ENCODE results near the gene CDH13.

CDH13 gene

DNA sequence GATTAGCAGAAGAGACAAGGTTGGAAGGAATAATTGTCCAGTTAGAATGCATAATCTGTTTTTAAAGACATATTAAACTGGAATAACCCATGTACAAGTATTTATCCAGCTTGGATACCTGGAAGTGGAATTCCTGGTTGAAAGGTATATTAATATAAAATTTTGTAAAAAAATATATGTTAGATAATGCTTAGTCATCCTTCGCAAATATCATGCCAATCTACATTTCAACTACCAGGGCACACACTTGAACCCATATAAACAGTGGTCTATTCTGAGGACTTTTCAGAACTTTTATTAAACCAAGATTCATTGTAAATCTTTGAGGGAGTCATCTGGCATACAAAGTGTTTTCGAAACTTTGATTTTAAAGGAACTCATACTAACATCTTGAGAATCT lies 911.9 kb downstream of the CDH13 start (continued):
- TF ChIP-seq, protein P1, sequence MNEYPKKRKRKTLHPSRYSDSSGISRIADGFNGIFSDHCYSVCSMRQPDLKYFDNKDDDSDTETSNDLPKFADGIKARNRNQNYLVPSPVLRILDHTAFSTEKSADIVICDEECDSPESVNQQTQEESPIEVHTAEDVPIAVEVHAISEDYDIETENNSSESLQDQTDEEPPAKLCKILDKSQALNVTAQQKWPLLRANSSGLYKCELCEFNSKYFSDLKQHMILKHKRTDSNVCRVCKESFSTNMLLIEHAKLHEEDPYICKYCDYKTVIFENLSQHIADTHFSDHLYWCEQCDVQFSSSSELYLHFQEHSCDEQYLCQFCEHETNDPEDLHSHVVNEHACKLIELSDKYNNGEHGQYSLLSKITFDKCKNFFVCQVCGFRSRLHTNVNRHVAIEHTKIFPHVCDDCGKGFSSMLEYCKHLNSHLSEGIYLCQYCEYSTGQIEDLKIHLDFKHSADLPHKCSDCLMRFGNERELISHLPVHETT (tag by site-specific recombination; IDR thresholded peaks at IDR 0.05): no peak
- TF ChIP-seq ZNF501 (tag by site-specific recombination; IDR thresholded peaks at IDR 0.05) (no peak), ZNF366 (tag by site-specific recombination; conservative IDR thresholded peaks at IDR 0.05) (no peak), FEZF1 (tag by site-specific recombination; IDR thresholded peaks at IDR 0.05) (no peak), ZNF121 (tag by site-specific recombination; IDR thresholded peaks at IDR 0.05) (no peak)

DNA sequence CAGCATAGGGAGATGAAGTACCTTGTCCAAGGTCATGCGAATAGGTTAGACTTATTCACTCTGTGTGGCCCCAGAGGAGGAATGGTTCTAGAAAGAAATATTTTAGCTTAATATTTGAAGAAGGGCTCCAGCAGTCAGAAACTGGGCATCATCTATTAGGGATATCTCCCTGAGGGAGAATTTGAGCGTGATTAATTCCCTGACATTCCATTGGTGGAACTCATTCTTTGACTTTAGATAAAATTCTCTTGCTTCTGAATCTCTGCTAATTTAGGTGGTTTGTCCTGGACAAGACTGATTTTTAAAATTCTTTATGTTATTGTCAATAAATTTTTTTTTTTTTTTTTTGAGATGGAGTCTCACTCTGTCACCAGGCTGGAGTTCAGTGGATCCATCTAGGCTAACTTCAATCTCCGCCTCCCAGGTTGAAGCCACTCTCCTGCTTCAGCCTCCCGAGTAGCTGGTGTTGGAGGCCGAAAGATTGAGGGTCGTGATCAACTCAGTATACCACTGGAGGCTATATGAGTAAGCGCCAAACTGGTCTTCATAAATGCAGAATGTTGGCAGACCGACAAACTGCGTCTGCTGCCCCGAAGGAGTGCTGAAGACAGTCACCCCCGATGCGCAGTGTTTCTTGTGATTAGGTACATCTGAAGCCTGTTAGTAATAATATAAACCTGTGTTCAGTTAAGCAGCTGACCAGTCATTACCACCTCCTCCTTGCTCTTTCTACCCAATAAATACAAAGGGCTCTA lies 913.1 kb downstream of the CDH13 start:
- no peaks in the 10 kb centered on the region for H3K4me1 ChIP-seq (ENCODE audit: control insufficient read depth, insufficient read depth, low read length)
- no peak overlapping the region for H3K4me3 ChIP-seq (ENCODE audit: low read depth, low read length)
- no peak overlapping the region for H3K27ac ChIP-seq (ENCODE audit: extremely low read depth, low read depth, low read length)
- H3K9me3 ChIP-seq (ENCODE audit: control insufficient read depth, insufficient read depth, low read depth, low read length): no peaks in the 10 kb centered on the region
- TF ChIP-seq, protein P2, sequence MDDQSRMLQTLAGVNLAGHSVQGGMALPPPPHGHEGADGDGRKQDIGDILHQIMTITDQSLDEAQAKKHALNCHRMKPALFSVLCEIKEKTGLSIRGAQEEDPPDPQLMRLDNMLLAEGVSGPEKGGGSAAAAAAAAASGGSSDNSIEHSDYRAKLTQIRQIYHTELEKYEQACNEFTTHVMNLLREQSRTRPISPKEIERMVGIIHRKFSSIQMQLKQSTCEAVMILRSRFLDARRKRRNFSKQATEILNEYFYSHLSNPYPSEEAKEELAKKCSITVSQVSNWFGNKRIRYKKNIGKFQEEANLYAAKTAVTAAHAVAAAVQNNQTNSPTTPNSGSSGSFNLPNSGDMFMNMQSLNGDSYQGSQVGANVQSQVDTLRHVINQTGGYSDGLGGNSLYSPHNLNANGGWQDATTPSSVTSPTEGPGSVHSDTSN (CRISPR knock-in tag; IDR thresholded peaks at IDR 0.05): no peak
- TF ChIP-seq ZNF626 (tag by site-specific recombination; IDR thresholded peaks at IDR 0.05) (no peak), ZNF529 (tag by site-specific recombination; IDR thresholded peaks at IDR 0.05; ENCODE audit: insufficient replicate concordance) (no peak), ZBTB17 (tag by site-specific recombination; IDR thresholded peaks at IDR 0.05) (no peak), ZNF555 (tag by site-specific recombination; conservative IDR thresholded peaks at IDR 0.05) (no peak), MYNN (tag by site-specific recombination; IDR thresholded peaks at IDR 0.05; ENCODE audit: borderline replicate concordance) (no peak), ZBTB1 (tag by site-specific recombination; IDR thresholded peaks at IDR 0.05) (no peak), ZNF2 (tag by site-specific recombination; IDR thresholded peaks at IDR 0.05) (no peak), ZSCAN30 (tag by site-specific recombination; IDR thresholded peaks at IDR 0.05) (no peak), ZFHX2 (tag by site-specific recombination; conservative IDR thresholded peaks at IDR 0.05) (no peak), ZNF394 (tag by site-specific recombination; IDR thresholded peaks at IDR 0.05; ENCODE audit: borderline replicate concordance) (no peak)
- POLR2A ChIA-PET: no interaction called here
- H3K36me3 ChIP-seq (ENCODE audit: control insufficient read depth in 2 of 2, insufficient read depth in 1 of 2, low read length in 2 of 2): no peaks in the 10 kb centered on the region
- CTCF ChIA-PET: interaction anchor here (0.6 kb wide), 1 partner anchor 456 kb away, joined by 3 read pairs; no protein-coding TSS in a partner anchor

DNA sequence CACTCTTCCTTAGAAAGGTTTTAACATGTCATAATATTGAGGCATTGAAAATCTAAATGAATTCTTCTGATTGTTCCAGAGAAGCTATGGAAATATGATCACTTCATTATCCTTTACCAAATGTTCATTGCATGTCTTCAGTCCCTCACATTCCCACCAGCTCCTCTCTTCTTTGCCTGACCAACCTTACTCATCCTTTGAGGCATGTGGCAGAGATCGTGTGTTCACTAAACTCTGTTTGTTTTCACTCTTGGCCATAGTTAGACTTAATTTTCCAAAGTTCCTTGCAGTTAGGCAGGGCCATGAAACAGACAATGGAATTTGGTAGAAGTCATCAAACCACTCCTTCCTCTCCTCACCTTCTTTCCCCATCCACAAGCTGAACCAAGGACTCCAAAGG lies 914.5 kb downstream of the CDH13 start:
- ChIA-PET POLR2A (no interaction called here), CTCF (no interaction called here)
- Histone ChIP-seq H3K4me1 (ENCODE audit: control insufficient read depth, insufficient read depth, low read length) (no peaks in the 10 kb centered on the region), H3K9me3 (ENCODE audit: control insufficient read depth, insufficient read depth, low read depth, low read length) (no peaks in the 10 kb centered on the region), H3K4me3 (ENCODE audit: low read depth, low read length) (no peak overlapping the region), H3K36me3 (ENCODE audit: control insufficient read depth in 2 of 2, insufficient read depth in 1 of 2, low read length in 2 of 2) (no peaks in the 10 kb centered on the region), H3K27ac (ENCODE audit: extremely low read depth, low read depth, low read length) (no peak overlapping the region)
- TF ChIP-seq ZBTB20 (tag by site-specific recombination; IDR thresholded peaks at IDR 0.05) (no peak), YY2 (tag by site-specific recombination; IDR thresholded peaks at IDR 0.05) (no peak), ZNF510 (tag by site-specific recombination; IDR thresholded peaks at IDR 0.05; ENCODE audit: insufficient replicate concordance) (no peak), GLI2 (tag by site-specific recombination; IDR thresholded peaks at IDR 0.05; ENCODE audit: borderline replicate concordance, low read depth) (no peak), ZNF785 (tag by site-specific recombination; IDR thresholded peaks at IDR 0.05) (no peak), ZNF169 (tag by site-specific recombination; IDR thresholded peaks at IDR 0.05) (no peak), ZNF830 (tag by site-specific recombination; IDR thresholded peaks at IDR 0.05; ENCODE audit: low read depth) (no peak), BCL11A (tag by site-specific recombination; IDR thresholded peaks at IDR 0.05; ENCODE audit: low read depth) (no peak), ZEB2 (tag by site-specific recombination; IDR thresholded peaks at IDR 0.05) (no peak), ZNF76 (tag by site-specific recombination; IDR thresholded peaks at IDR 0.05; ENCODE audit: borderline replicate concordance, low read depth) (no peak), ZXDB (tag by site-specific recombination; IDR thresholded peaks at IDR 0.05) (no peak)
- TF ChIP-seq, protein P3, sequence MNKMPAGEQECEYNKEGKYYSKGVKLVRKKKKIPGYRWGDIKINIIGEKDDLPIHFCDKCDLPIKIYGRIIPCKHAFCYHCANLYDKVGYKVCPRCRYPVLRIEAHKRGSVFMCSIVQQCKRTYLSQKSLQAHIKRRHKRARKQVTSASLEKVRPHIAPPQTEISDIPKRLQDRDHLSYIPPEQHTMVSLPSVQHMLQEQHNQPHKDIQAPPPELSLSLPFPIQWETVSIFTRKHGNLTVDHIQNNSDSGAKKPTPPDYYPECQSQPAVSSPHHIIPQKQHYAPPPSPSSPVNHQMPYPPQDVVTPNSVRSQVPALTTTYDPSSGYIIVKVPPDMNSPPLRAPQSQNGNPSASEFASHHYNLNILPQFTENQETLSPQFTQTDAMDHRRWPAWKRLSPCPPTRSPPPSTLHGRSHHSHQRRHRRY (tag by site-specific recombination; IDR thresholded peaks at IDR 0.05): no peak
- TF ChIP-seq, protein P4, sequence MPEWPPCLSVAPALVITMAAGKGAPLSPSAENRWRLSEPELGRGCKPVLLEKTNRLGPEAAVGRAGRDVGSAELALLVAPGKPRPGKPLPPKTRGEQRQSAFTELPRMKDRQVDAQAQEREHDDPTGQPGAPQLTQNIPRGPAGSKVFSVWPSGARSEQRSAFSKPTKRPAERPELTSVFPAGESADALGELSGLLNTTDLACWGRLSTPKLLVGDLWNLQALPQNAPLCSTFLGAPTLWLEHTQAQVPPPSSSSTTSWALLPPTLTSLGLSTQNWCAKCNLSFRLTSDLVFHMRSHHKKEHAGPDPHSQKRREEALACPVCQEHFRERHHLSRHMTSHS (tag by site-specific recombination; IDR thresholded peaks at IDR 0.05): no peak

Measured in HEK293 (cell line).